IPS DF 6.9 (cell line): ENCODE results near the gene APOOL.
"Not testable (repeated sequence)": the region's sequence is repeated elsewhere in the genome, so short reads cannot be mapped to it uniquely, and the experiment has no call there.

Experiments
- DNase-seq: peaks from one replicate; pipeline ENCODE4 v3.0.0-alpha.2; 2013; ENCODE audit warnings: low read depth, low spot score
- H3K27ac ChIP-seq: one replicate; pipeline ENCODE4 v1.5.1; 2013; ENCODE audit warnings: low read length, control low read depth
- H3K27me3 ChIP-seq: 2 replicates; pipeline ENCODE4 v1.6.1; 2013; ENCODE audit warnings: mild to moderate bottlenecking, low read length; ENCODE audit not compliant: control insufficient read depth, insufficient read depth
- H3K36me3 ChIP-seq: 2 replicates; pipeline ENCODE4 v1.6.1; 2013; ENCODE audit warnings: low read length; ENCODE audit not compliant: control insufficient read depth, insufficient read depth
- H3K4me1 ChIP-seq: 2 replicates; pipeline ENCODE4 v1.6.1; 2013; ENCODE audit warnings: low read length; ENCODE audit not compliant: control insufficient read depth, insufficient read depth
- H3K4me3 ChIP-seq: 2 replicates; pipeline ENCODE4 v1.5.1; 2013; ENCODE audit warnings: mild to moderate bottlenecking, low read length
- H3K9me3 ChIP-seq: 2 replicates; pipeline ENCODE4 v1.6.1; 2013; ENCODE audit warnings: low read length, inconsistent platforms; ENCODE audit not compliant: control insufficient read depth, insufficient read depth
- WGBS: extraction: QIAGEN DNeasy Blood & Tissue Kit; methylation state at CpG from one replicate; pipeline ENCODE4 v1.1.7; 2013; ENCODE audit warnings: mixed read lengths, missing lambda C conversion rate; ENCODE audit not compliant: insufficient read length, insufficient coverage; 5-methylcytosine and 5-hydroxymethylcytosine counted together

APOOL gene

DNA sequence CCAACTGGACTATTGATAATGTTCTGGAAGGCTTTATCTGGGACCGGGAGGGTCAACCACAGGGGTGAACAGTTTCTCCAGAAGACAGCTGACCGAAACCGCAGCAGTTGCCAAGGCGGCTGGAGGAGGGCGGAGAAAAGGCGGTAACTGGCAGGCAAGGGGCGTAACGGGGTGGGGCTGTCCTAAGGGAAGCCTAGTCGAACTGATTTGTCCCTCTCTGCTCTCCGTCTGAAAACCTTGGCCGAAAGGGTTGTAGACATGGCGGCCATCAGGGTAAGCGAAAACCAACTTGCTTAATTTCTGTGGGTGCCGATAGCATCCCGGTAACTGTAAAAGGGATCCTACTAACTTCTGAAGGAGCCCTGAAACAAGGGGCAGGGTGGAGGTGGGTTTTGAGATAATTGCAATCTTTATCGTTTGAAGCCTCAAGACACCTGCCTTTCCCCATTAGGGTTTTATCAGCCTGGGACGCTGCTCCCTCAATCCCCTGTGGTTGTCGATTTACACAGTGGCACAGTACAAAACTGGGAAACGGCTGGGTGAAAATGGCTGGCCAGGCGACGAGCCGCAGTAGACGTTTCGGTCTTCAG, at the start of gene APOOL:
APOOL (plus strand) TSS at position 223 of the 590 bp plus-strand sequence; CDS start at position 259, 36 bp downstream.
- H3K9me3 ChIP-seq = no peaks in the 10 kb centered on the region
- no CpG with 5 or more reads among the region's 24 CpGs for WGBS
- peak; percentile 45 for DNase-seq
- no peak within 1 kb of the TSS for H3K27ac ChIP-seq
- no peaks in the 10 kb centered on the region for H3K36me3 ChIP-seq
- H3K27me3 ChIP-seq = no peaks in the 10 kb centered on the region
- no peaks in the 10 kb centered on the region for H3K4me1 ChIP-seq
- peak within 1 kb of the TSS; percentile 93 for H3K4me3 ChIP-seq

- no peak overlapping the region for H3K27ac ChIP-seq
- H3K27me3 ChIP-seq = no peaks in the 10 kb centered on the region
- H3K36me3 ChIP-seq = no peaks in the 10 kb centered on the region
- no CpG with 5 or more reads among the region's 1 CpG for WGBS
- no peaks in the 10 kb centered on the region for H3K4me1 ChIP-seq
- no peak overlapping the region for H3K4me3 ChIP-seq
- no peak for DNase-seq
- H3K9me3 ChIP-seq = no peaks in the 10 kb centered on the region
Observed at GRCh38 chrX:84956304-84956703, 47.4 kb upstream of the APOOL start.

DNA sequence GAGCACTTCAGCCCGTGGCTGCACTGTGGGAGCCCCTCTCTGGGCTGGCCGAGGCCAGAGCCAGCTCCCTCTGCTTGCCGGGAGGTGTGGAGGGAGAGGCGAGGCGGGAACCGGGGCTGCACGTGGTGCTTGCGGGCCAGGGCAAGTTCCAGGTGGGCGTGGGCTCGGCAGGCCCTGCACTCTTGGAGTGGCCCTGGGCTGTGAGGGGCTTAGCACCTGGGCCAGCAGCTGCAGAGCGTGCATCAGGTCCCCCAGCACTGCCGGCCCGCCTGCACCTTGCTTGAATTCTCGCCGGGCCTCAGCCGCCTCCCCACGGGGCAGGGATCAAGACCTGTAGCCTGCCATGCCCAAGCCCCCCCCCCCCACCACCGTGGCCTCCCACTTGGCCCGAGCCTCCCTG, 28.9 kb upstream of the APOOL start:
- no peaks in the 10 kb centered on the region for H3K4me1 ChIP-seq
- no peaks in the 10 kb centered on the region for H3K36me3 ChIP-seq
- no peak overlapping the region for H3K27ac ChIP-seq
- DNase-seq = no peak
- no CpG with 5 or more reads among the region's 19 CpGs for WGBS
- no peak overlapping the region for H3K4me3 ChIP-seq
- no peaks in the 10 kb centered on the region for H3K9me3 ChIP-seq
- H3K27me3 ChIP-seq = no peaks in the 10 kb centered on the region

- not testable (repeated sequence) for H3K27me3 ChIP-seq, H3K36me3 ChIP-seq, H3K27ac ChIP-seq, H3K4me1 ChIP-seq, H3K4me3 ChIP-seq, DNase-seq, H3K9me3 ChIP-seq
- no CpG with 5 or more reads among the region's 5 CpGs for WGBS
Observed at GRCh38 chrX:84991739-84992138, 11.9 kb upstream of the APOOL start.

- no peaks in the 10 kb centered on the region for H3K36me3 ChIP-seq
- H3K4me3 ChIP-seq = no peak overlapping the region
- WGBS = no CpG with 5 or more reads among the region's 1 CpG
- DNase-seq = no peak
- no peaks in the 10 kb centered on the region for H3K27me3 ChIP-seq
- no peaks in the 10 kb centered on the region for H3K4me1 ChIP-seq
- H3K27ac ChIP-seq = no peak overlapping the region
- H3K9me3 ChIP-seq = no peaks in the 10 kb centered on the region
Observed at GRCh38 chrX:84993150-84993549, 10.5 kb upstream of the APOOL start.

DNA sequence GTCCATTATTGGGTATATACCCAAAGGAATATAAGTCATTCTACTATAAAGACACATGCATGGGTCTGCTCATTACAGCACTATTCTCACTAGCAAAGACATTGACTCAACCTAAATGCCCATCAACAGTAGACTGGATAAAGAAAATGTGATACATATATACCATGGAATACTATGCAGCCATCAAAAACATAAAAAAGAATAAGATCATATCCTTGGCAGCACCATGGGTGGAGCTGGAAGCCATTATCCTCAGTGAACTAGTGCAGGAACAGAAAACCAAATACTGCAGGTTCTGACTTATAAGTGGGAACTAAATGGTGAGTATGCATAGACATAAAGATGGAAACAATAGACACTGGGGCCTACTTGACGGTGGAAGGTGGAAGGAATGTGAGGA, 2.3 kb upstream of the APOOL start:
- H3K27ac ChIP-seq = no peak overlapping the region

GRCh38 chrX:85004255-85004654, 578 bp downstream of the APOOL start:
- no peak overlapping the region for H3K27ac ChIP-seq
- no CpG with 5 or more reads among the region's 11 CpGs for WGBS
- no peak for DNase-seq

More for the DNA sequence above, 2.3 kb upstream of the APOOL start:
- Histone ChIP-seq H3K4me3 (no peak overlapping the region), H3K27me3 (no peaks in the 10 kb centered on the region), H3K9me3 (no peaks in the 10 kb centered on the region), H3K36me3 (no peaks in the 10 kb centered on the region), H3K4me1 (no peaks in the 10 kb centered on the region)
- no CpG with 5 or more reads among the region's 1 CpG for WGBS
- no peak for DNase-seq

DNA sequence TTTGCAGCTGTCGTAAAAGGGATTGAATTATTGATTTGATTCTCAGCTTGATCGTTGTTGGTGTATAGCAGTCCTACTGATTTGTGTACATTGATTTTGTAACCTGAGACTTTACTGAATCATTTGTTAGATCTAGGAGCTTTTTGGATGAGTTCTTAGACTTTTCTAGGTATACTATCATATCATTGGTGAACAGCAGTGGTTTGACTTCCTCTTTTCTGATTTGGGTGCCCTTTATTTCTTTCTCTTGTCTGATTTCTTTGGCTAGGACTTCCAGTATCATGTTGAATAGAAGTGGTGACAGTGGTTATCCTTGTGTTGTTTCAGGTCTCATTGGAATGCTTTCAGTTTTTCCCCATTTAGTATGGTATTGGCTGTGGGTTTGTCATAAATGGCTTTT, 8.4 kb downstream of the APOOL start:
- no peak for DNase-seq
- no CpG with 5 or more reads among the region's 2 CpGs for WGBS

More at GRCh38 chrX:85004255-85004654, 578 bp downstream of the APOOL start:
- Histone ChIP-seq H3K4me3 (peak overlapping the region; percentile 93), H3K27me3 (no peaks in the 10 kb centered on the region), H3K4me1 (no peaks in the 10 kb centered on the region), H3K36me3 (no peaks in the 10 kb centered on the region), H3K9me3 (no peaks in the 10 kb centered on the region)

DNA sequence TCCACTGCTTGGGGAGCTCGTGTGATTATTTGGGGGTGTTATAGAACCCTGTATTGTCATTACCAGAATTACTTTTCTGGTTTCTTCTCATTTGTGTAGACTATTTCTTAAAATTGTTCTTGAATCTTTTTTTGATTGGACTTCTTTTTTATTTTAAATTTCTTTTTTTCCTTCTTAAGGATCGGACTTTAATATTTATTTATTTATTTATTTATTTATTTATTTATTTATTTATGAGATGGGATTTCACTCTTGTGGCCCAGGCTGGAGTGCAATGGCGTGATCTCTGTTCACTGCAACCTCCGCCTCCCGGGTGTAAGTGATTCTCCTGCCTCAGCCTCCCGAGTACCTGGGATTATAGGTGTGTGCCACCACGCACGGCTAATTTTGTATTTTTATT, 11.7 kb downstream of the APOOL start:
- H3K27me3 ChIP-seq, H3K4me3 ChIP-seq, H3K27ac ChIP-seq, DNase-seq, H3K4me1 ChIP-seq, H3K9me3 ChIP-seq, H3K36me3 ChIP-seq: not testable (repeated sequence)
- no CpG with 5 or more reads among the region's 8 CpGs for WGBS

More for the DNA sequence above, 8.4 kb downstream of the APOOL start:
- H3K27me3 ChIP-seq = no peaks in the 10 kb centered on the region
- no peak overlapping the region for H3K4me3 ChIP-seq
- no peaks in the 10 kb centered on the region for H3K4me1 ChIP-seq
- no peak overlapping the region for H3K27ac ChIP-seq
- H3K36me3 ChIP-seq = no peaks in the 10 kb centered on the region
- no peaks in the 10 kb centered on the region for H3K9me3 ChIP-seq

- Histone ChIP-seq H3K27ac (no peak overlapping the region), H3K9me3 (no peaks in the 10 kb centered on the region), H3K4me1 (no peaks in the 10 kb centered on the region), H3K4me3 (no peak overlapping the region), H3K27me3 (no peaks in the 10 kb centered on the region), H3K36me3 (no peaks in the 10 kb centered on the region)
- no peak for DNase-seq
- no CpG with 5 or more reads among the region's 2 CpGs for whole genome bisulfite sequencing
Observed at GRCh38 chrX:85017721-85018120, 14.0 kb downstream of the APOOL start.

DNA sequence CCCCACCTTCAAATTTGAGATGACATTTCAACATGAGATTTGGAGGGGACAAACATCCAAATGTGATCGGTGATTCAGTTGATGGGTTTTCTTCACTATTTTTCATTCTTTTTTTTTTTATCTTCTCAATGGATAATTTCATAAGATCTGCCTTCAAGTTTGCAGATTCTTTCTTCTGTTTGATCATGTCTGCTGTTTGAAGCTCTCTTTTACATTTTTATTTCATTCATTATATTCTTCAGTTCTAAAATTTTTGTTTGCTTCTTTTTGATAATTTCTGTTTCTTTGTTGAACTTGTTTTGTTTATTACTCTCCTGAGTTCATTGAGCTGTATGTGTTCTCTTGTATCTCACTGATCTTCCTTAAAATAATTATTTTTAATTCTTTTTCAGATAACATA, 14.8 kb downstream of the APOOL start:
- no peak overlapping the region for H3K4me3 ChIP-seq
- H3K4me1 ChIP-seq = no peaks in the 10 kb centered on the region
- H3K9me3 ChIP-seq = no peaks in the 10 kb centered on the region
- DNase-seq = no peak
- WGBS = no CpG with 5 or more reads among the region's 1 CpG
- H3K27ac ChIP-seq = no peak overlapping the region
- H3K27me3 ChIP-seq = no peaks in the 10 kb centered on the region
- H3K36me3 ChIP-seq = no peaks in the 10 kb centered on the region
